HG03066 (cell line): ENCODE measurements around the gene MTR.
"Not testable (repeated sequence)": the region's sequence is repeated elsewhere in the genome, so short reads cannot be mapped to it uniquely, and the experiment has no call there.

Experiments
- ATAC-seq: cut with Tn5 transposase; IDR thresholded peaks from one replicate; pipeline ENCODE4 v1.9.1; 2021; ENCODE audit warnings: low read depth; ENCODE audit not compliant: unreplicated experiment

Gene MTR

DNA sequence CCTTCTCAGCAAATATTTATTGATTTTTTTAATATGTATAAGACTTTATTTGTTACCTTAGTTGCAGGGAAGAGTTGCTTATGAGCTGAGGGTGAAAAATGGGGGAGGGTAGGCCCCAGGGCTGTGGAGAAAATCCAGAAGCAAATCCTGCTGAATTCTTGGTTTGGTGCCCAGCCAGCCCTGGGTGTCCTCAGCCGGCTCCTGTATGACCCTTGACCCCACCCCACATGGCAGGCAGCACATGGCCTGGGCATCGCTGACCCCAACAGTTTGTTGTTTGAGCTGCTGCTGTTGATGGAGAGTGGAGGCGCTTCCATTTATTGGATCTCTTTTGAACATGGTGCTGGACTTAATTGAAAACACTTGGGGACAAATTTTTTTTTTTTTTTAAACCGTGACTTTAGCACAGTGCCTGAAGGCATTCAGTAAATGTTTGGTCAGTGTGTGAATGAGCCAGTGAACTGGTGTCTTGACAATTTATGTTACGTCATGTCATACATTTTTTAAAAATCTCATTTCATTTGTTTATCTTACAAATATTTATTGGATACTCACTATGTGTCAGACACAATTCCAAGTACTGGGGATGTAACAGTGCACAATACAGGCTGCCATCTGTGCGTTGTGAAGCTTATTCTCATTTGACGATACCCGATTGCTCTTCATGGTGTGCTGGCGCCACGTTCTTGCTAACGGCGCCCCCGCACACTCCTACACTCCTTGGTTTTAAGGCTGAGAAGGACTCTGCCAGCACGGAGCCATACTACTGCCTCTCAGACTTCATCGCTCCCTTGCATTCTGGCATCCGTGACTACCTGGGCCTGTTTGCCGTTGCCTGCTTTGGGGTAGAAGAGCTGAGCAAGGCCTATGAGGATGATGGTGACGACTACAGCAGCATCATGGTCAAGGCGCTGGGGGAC, 98.8 kb downstream of the MTR start:
- ATAC-seq: no peak

DNA sequence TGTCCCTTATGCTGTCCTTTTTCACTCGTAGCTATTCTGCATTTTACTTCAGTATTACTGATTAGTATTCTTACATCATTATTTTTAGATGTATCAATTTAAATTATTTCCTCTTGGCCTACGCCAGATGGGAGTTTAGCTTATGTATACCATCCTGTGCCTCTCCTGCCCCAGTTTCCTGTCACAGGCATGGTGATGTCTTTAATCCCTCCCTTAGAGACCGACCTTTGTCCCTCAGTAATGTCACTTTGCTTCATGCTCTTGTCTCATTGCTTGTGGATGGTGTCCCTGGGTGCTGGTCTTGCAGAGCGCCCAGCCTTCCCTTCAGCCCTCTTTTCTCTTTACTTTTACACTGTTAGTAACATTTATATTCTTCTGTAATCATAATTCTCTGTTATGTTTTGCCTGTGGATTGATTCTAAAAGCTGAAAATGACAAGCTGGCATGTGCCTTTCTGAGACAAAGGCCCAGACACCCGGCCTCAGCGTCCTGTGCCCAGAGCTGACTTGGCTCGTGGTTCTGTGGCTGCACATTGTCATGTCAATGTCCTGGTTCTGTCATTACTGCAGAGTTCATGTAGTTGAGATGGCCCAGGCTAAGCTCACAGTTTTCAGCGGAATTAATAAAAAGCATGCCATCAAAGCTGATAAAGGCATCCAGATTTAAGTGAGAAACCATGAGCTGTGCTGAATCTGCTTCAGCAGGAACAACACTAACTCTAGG, 100.7 kb downstream of the MTR start:
- no peak for ATAC-seq

DNA sequence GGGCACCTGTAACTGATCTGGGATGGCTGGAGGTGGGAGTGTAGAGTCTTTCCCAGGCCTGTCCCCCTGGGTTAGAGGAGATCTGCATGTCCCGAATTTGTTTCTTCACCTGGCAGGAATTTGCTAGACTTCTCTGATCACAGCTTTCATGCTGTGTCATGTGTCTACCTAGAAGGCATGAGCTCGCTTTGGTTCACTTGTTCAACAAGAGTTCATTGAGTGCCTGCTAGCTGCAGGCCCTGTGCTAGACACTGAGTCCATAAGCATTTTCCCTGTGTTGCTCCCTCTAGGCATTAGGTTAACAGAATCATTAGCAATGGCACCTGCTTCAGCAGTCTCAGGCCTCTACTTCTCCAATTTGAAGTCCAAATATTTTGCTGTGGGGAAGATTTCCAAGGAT, 101.6 kb downstream of the MTR start:
- ATAC-seq: no peak

DNA sequence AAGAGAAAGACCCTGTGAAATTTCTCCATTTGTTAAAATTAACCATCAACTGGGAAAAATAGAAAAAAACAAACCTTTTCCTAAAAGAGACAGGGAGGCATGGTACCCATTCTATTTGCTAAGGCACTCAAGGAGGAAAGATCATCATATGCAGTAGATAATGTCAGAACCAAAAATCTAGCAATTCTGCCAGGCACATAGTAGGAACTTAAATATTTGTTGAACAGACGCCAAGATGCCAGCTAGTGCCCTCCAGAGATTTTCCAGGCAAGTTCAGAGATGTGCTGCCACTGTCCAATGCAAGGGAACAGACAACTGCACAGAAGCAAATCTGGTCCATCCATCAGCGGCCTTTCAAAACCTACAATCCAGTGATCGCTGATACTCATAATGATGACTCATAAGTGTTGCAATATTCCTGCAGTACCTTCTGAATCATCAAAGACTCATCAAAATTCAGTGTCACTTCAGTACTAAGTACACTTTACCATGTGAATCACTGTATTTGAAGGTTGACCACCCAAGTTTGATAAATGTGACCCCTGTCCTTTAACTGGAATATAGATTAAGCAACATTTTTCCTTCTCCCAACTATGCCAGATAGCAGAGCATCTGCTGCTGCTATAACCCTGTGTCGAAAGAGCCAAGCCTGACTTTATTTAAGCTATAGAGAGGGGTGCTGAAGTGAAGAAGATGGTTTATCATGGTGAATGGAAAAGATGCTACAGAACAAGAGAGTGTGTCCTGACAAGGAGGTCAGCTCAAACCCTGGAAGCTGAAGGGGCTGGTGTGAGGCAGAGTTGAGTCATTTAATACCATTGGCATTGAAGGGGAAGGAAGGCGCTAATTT, 110.0 kb downstream of the MTR start:
- no peak for ATAC-seq

DNA sequence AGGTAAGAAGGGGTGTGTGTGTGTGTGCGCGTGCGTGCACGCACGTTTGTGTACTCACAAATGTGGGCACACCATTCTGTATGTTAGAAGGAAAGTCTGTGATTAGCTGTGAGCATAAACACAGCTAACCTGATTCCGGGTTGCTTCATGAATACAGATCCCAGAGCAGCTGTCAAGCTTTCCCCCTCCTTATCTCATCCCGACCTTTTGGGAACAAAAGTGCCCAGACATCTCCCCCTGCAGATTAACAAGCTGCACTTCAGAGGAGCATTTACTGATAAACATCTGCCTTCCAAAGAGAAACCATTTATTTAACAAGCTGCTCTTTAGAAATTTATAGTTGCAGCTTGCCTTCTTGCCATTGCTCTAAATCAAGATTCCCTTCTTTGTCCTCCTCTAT, 112.1 kb downstream of the MTR start:
- no peak for ATAC-seq

DNA sequence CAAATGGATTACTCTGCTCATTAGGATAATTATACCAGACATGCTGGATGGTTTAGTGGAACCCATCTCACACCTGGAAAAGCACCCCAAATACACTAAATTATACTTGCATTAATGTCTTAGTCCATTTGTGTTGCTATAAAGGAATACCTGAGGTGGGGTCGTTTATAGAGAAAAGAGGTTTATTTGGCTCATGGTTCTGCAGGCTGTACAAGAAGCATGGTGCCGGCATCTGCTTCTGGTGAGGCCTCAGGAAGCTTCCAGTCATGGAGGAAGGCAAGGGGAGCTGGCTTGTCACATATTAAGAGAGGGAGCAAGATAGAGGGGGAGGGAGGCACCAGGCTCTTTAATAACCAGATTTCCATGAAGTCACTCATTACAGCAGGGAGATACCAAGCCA, 113.6 kb downstream of the MTR start:
- no peak for ATAC-seq

DNA sequence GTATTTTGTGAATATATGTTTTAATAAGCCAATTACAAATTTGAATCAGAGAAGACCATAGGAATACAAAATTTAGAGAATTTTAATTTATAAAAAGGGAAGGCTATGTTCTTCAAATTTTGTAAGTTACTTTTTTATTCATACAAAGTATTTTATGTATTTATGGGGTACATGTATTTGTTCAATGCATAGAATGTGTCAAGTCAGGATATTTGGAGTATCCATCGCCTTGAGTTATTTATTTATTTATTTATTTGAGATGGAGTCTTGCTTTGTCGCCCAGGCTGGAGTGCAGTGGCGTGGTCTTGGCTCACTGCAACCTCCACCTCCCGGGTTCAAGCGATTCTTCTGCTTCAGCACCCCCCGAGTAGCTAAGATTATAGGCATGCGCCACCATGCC, 116.0 kb downstream of the MTR start:
- ATAC-seq: not testable (repeated sequence)

DNA sequence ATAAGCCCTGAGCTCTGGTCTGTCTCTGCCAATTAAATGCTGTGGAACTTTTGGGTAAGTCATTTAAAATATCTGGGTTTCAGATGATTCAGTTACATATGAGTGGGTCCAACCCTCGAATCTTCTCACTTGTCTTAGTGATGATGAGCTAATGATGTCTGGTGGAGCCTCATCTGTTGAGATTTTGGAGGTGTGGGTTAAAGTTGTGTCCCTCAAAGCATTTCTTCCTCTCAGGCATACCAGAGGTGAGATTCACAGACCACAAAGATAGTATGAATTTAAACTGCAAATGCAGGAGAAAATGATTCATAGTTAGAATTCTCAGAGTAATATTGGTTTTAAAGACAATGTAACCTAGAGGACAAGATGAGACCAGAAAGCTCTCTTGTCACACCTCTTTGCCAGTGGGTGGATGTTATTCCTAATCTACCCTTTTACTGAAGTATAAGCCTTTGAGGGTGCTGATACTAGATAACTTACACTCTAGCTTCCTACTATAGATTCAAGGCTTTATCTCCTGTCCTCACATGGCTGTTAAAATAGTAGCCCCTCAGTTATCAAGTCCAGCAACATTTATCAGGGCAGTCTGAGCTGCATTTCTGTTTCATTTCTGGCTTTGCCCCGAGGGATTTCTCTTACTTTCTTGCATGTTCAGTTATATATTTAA, 118.4 kb downstream of the MTR start:
- ATAC-seq: no peak

DNA sequence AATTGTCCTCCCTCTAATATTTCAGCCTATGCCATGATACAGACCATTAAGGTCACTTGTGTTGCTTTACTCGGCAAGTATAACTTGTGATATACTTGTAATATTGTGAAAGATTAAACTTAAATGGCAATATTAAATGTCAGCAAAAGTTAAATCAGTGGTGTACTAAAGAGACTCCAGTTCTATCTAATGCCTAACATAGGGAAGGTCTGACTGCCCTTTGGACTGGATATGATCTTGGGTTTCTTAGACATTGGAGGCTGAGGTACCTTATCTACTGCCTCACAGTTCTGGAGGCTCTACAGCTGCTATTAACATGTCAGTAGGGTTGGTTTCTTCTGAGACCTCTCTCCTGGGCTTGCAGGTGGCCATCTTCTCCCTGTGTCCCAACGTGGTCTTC, 119.3 kb downstream of the MTR start:
- no peak for ATAC-seq

DNA sequence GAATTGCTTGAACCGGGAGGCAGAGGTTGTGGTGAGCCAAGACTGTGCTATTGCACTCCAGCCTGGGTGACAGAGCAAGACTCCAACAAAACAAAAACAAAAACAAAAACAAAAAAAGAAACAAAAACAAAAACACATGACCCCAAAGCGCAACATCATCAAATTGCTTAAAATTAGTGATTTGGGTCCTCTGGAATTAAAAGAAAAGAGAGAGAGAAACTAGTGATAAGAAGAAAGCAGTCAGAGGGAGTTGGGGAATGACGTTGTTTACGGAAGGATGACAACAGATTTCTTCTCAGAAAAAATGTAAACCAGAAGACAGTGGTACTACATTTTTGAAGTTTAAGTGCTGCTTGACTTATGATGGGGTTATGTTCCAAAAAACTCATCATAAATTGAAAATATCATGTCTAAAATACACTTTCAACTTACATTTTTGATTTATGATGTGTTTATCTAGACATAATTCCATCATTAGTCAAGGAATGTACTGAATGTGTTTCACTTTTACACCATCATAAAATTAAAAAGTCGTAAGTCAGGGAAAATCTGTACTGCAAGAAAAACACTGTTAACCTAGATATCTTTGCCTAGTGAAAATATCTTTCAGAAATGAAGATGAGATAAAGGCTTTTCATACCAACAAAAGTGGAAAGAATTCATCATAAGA, 121.2 kb downstream of the MTR start:
- no peak for ATAC-seq

DNA sequence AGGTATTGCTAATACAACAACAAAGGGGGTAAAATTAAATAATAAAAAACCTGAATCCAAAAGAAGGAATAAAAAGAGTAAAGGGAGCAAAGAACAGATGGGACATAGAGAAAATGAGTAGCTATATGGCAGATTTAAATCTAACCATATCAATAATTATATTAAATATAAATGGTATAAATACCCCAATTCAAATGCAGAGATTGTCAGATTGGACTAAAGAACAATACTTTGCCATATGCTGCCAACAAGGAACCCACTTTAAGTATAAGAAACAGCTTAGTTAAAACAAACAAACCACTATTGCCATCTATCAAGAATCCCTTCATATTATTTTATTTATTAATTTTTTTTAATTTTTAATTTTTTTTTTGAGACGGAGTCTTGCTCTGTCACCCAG, 122.4 kb downstream of the MTR start:
- ATAC-seq: no peak

DNA sequence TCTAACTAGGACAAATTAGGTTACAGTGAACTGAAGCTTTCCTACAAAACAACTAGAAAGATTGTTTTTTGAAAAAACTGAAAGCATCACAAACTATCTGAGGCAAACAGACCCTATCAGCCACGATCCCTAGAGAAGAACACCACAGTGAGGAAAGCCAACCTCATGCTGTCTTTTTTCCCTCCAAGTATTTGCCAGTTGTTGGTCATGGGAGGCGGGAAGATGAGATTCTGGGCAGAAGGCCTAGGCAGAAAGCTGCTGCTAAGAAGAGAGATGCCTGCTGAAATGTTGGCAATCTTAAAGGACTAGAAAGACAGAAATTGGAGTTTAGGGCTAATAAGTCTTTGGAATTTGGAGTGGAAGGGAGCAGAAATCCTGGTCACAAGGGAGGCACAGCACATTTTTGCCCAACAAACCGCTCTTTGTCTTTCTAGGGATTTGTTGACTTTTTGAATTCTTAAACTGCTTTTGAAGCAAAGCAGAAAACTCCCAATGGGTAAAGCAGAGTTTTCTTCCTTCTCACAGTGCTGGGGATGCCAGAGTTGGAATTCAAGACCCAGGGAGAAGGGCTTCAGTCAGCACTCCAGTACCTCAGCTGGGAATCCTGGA, 125.3 kb downstream of the MTR start:
- ATAC-seq: no peak

DNA sequence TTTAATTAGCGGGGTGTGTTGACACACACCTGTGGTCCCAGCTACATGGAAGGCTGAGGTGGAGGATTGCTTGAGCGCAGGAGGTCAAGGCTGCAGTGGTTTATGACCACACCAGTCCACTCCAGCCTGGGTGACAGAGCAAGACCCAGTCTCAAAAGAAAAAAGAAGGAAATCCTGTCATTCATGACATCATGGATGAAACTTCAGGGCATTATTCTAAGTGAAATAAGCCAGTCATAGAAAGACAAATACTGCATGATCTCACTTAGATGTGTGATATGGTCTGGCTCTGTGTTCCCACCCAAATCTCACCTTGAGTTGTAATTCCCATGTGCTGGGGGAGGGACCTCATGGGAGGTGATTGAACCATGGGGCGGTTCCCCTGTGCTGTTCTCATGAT, 126.5 kb downstream of the MTR start:
- ATAC-seq: no peak

DNA sequence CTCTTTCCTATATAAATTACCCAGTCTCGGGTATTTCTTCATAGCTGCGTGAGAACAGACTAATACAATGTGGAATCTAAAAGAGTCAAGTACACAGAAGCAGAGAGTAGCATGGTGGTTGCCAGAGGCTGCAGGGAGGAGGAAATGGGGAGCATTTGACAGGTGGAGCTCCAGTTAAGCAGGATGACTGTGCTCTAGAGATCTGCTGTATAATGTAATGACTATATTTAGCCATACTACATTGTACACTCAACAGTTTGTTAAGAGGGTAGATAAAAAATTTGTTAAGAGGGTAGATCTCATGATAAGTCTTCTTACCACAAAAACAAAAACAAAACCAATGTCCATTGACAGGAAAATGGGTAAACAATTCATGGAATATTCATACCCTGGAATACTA, 127.1 kb downstream of the MTR start:
- ATAC-seq: no peak

DNA sequence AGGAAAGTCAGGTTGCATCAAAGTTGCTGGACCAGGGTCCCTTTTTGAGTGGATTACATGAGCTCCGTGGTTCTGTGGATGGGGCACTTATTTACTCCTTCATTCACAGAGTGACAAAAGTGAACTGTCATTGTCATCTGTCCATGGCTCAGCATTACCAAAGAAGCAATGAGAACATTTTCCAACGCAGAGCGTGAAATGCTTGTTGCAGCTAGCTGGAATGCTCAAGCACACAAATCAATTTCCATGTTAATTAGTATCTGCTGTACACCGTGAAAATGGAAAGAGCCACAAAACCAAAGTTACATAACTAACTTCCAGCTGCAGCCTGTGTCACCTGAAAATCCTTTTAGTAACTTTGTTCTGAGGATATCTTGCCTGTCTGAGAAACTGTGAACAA, 130.3 kb downstream of the MTR start:
- ATAC-seq: no peak

DNA sequence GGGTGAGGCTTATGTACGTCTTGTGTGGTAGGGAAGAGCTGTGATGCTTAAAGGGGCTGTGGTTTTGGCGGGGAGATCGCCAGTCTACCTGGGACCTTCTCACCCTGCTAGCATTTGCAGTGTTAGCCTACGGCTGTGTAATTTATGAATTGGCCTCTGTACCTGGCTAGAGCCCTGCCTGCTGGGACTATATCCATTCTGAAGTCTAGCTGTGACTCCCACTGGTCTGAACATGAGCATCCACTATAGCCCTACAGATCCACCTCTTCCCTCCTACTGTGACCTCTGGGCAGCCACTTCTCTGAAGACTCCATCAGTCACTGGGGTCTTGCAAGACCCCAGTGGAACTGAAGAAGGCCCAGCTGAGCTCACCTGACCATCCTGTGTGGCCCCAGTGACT, 135.4 kb downstream of the MTR start:
- no peak for ATAC-seq

DNA sequence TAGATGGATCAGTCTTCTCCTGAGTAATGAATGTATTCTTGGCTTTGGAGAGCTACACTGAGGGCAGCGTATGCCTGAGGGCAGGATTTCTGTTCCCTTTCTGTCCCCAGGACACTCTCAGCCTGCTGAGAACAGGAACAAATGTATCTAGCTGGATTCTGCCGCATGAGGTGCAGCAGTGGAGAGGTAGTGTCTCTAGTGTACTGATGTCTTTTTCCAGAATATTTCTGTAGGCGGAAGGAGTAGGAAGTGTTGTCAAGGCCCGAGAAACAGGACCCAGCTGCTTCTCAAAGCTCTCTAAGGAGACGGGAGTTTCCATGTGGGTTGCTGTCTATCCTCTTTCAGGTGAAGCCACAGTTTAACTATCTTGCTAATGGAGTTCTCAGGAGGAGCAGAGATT, 143.7 kb downstream of the MTR start:
- no peak for ATAC-seq

DNA sequence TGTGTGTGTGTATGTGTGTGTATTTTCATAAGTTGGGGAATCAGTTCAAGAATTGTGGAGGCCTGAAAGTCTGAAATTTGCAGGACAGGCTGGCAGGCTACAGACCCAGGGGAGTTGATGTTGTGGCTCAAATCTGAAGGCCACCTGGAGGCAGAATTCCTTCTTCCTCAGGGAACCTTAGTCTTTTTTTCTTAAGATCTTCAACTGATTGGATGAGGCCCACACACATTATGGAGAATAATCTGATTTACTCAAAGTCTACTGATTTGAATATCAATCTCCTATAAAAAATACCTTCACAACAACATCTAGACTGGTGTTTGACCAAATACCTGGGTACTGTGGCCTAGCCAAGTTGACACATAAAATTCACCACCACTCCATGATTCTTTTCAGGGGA, 147.3 kb downstream of the MTR start:
- no peak for ATAC-seq

DNA sequence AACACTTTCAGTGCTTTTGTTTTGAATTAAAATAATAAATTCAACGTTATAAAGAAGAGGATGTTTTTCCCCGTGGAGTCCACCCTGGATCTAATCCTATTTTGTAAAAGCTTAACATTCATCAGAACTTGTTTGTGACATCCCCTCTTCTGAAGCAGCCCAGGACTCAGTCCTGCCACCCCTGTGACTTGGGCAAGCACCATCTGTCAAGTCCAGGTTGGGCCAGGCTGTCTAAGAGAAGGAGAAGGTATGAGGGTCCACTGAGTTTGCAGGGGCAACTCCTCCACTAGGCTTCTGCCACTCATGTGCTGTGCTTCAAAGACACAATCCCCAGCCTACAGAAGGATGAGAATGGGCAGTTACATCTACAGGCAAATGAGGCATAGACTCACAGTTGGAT, 149.5 kb downstream of the MTR start:
- ATAC-seq: no peak

DNA sequence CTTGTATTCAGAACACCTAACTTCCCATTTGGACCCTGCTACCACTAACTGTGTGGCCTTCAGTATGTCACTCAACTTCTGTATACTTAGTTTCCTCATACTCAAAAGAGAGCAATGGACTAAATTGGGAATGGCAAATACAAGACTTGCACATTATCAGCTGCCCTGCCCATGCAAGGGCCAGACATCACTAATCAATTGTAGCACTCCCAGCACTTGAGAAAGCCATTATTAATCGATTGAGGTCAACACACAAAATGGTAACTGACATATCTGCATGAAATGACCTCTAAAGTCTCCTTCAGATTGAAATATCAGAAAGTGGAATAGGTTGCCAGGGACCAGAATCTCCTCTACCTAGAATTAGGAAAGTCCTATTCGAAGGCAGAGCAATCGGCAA, 149.9 kb downstream of the MTR start:
- no peak for ATAC-seq
